Neural cell (in vitro differentiated cells): ENCODE results near the gene NFIA. TPM values are rescaled to one million over a fixed set of nuclear protein-coding genes. Genes with fewer than 3 reads are reported as not detected.
A peak's percentile ranks its signal among the peaks of the same experiment; 100 is the strongest.

ENCODE experiments used
- H2AFZ ChIP-seq: fragments of 200-600, 300-800 bp; sonication (generic), shearing (Covaris generic); 2 replicates; pipeline ENCODE4 v1.6.0; 2014; ENCODE audit warnings: low read depth, mild to moderate bottlenecking, antibody characterized with exemption, low read length, moderate library complexity
- H3F3A ChIP-seq: fragments of 200-600 bp; shearing (Covaris generic); 2 replicates; pipeline ENCODE4 v1.6.1; 2016; ENCODE audit warnings: mild to moderate bottlenecking, moderate library complexity, mixed read lengths, antibody characterized with exemption, low read length; ENCODE audit not compliant: insufficient read depth, poor library complexity, severe bottlenecking
- H3K27ac ChIP-seq: fragments of 200-600, 300-800 bp; sonication (generic), shearing (Covaris generic); 2 replicates; pipeline ENCODE4 v1.5.1; 2014; ENCODE audit warnings: mild to moderate bottlenecking, low read length, moderate library complexity
- H3K27me3 ChIP-seq: fragments of 300-800, 200-600 bp; sonication (generic), shearing (Covaris generic); 2 replicates; pipeline ENCODE4 v1.6.0; 2014; ENCODE audit warnings: mild to moderate bottlenecking, low read depth, low read length, moderate library complexity; ENCODE audit not compliant: insufficient read depth
- H3K36me3 ChIP-seq: fragments of 300-800, 200-600 bp; sonication (generic), shearing (Covaris generic); 2 replicates; pipeline ENCODE4 v1.5.1; 2014; ENCODE audit warnings: mild to moderate bottlenecking, antibody characterized with exemption, low read length, moderate library complexity; ENCODE audit not compliant: insufficient read depth
- H3K4me2 ChIP-seq: fragments of 300-800, 200-600 bp; sonication (generic), shearing (Covaris generic); 2 replicates; pipeline ENCODE4 v1.6.0; 2014; ENCODE audit warnings: mild to moderate bottlenecking, low read length
- H3K4me3 ChIP-seq: fragments of 300-800, 200-600 bp; sonication (generic), shearing (Covaris generic); 2 replicates; pipeline ENCODE4 v1.5.1; 2014; ENCODE audit warnings: mild to moderate bottlenecking, low read length, moderate library complexity
- H3K79me2 ChIP-seq: fragments of 200-600 bp; shearing (Covaris generic); replicated peaks from 2 replicates; pipeline ENCODE4 v1.6.0; 2014; ENCODE audit warnings: mild to moderate bottlenecking, low read length, moderate library complexity; ENCODE audit not compliant: insufficient read depth
- H3K9ac ChIP-seq: fragments of 300-800, 200-600 bp; sonication (generic), shearing (Covaris generic); 2 replicates; pipeline ENCODE4 v1.6.1; 2016; ENCODE audit warnings: mild to moderate bottlenecking, low read length, mixed read lengths
- H3K9me2 ChIP-seq: fragments of 200-600 bp; shearing (Covaris generic); 2 replicates; pipeline ENCODE4 v1.6.1; 2016; ENCODE audit warnings: mild to moderate bottlenecking, low read length, mixed read lengths; ENCODE audit not compliant: insufficient read depth
- H3K9me3 ChIP-seq: fragments of 200-600, 300-800 bp; sonication (generic), shearing (Covaris generic); 2 replicates; pipeline ENCODE4 v1.6.1; 2016; ENCODE audit warnings: mild to moderate bottlenecking, mixed run types, low read length, moderate library complexity, mixed read lengths
- H4K20me1 ChIP-seq: fragments of 200-600 bp; shearing (Covaris generic); 2 replicates; pipeline ENCODE4 v1.6.1; 2016; ENCODE audit warnings: mild to moderate bottlenecking, mixed run types; ENCODE audit not compliant: insufficient read depth
- EP300 ChIP-seq: fragments of 450-650 bp; conservative IDR thresholded peaks from 2 replicates; pipeline ENCODE4 v1.6.1; 2014; ENCODE audit warnings: antibody characterized with exemption, mild to moderate bottlenecking, moderate library complexity; ENCODE audit not compliant: poor library complexity, severe bottlenecking
- MXI1 ChIP-seq: fragments of 450-650 bp; conservative IDR thresholded peaks from 2 replicates; pipeline ENCODE4 v1.6.1; 2014; ENCODE audit warnings: antibody characterized with exemption, mild to moderate bottlenecking; ENCODE audit not compliant: poor library complexity, severe bottlenecking
- POLR2AphosphoS5 ChIP-seq: IDR thresholded peaks from 2 replicates; pipeline ENCODE4 v1.6.1; 2012
- RAD21 ChIP-seq: fragments of 450-650 bp; conservative IDR thresholded peaks from 2 replicates; pipeline ENCODE4 v1.6.1; 2014; ENCODE audit warnings: antibody characterized with exemption, mild to moderate bottlenecking, moderate library complexity
- SMC3 ChIP-seq: fragments of 450-650 bp; conservative IDR thresholded peaks from 2 replicates; pipeline ENCODE4 v1.6.1; 2014; ENCODE audit warnings: antibody characterized with exemption, mild to moderate bottlenecking, moderate library complexity; ENCODE audit not compliant: poor library complexity
- TAF1 ChIP-seq: IDR thresholded peaks from 2 replicates; pipeline ENCODE4 v1.6.1; 2012; ENCODE audit warnings: low read depth
- polyA plus RNA-seq: library from polyadenylated mRNA; depleted of rRNA; stranded (reverse); fragments of >200 nt; gene quantifications from 2 replicates; pipeline ENCODE4 v1.2.3, GENCODE V29; 2014
- TF ChIP-seq, protein P1 (sequence below): IDR thresholded peaks from 2 replicates; pipeline ENCODE4 v1.6.1; 2012; ENCODE audit warnings: borderline replicate concordance
- TF ChIP-seq, protein P2 (sequence below): fragments of 450-650 bp; IDR thresholded peaks from 2 replicates; pipeline ENCODE4 v1.5.1; 2014; ENCODE audit warnings: antibody characterized with exemption, mild to moderate bottlenecking, moderate library complexity; ENCODE audit not compliant: poor library complexity, severe bottlenecking

NFIA gene
- polyA plus RNA-seq, 1 donor from 2014 or later: 0.47 TPM

DNA sequence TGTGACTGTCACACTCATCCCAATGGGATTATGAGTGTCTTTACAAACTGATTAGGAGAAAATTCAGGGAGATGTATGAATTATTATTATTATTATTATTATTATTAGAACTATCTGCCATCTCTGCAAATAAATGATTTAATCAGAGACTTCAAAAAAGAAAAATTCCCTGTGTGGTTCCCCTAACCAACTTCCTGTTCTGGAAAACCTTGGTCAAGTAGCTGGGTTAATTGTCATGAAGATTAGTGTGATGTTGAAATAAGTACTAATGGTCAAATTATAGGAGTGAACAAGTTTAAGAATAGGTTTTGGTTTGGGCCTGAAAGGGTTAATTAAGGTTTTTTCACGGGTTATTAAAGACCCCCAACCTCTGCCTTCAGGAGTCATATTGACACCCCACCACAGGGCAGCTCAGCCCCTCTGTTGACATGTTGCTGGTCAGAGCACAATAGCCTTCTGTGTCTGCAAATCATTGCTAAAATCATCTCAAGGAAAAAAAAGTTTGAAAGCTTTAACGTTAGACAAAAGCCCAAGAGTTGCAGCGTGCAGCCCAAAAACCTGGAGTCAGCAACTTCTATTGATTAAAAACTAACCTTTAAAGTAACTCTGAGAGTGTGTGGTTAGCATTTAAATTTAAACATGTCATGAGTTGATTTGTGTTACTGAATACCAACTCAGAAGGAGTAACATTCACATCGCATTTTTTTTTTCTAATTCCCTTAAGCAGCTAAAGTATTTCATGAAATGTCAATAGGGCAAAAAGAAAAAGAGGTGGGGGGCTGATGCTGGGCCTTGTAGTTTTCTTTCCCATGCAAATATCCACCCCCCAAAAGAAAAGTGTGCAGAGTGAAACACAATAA lies 370.0 kb downstream of the NFIA start:
- Histone ChIP-seq H2AFZ (no peak overlapping the region), H3F3A (no peaks in the 10 kb centered on the region), H3K4me2 (no peak overlapping the region), H3K27ac (no peak overlapping the region), H3K4me3 (no peak overlapping the region), H3K9me2 (no peaks in the 10 kb centered on the region), H4K20me1 (no peaks in the 10 kb centered on the region), H3K27me3 (peaks cover 18% of the 10 kb centered on the region), H3K79me2 (no peaks in the 10 kb centered on the region), H3K36me3 (no peaks in the 10 kb centered on the region), H3K9me3 (no peaks in the 10 kb centered on the region), H3K9ac (no peak overlapping the region)
- TF ChIP-seq TAF1: no peak
- TF ChIP-seq, protein P1, sequence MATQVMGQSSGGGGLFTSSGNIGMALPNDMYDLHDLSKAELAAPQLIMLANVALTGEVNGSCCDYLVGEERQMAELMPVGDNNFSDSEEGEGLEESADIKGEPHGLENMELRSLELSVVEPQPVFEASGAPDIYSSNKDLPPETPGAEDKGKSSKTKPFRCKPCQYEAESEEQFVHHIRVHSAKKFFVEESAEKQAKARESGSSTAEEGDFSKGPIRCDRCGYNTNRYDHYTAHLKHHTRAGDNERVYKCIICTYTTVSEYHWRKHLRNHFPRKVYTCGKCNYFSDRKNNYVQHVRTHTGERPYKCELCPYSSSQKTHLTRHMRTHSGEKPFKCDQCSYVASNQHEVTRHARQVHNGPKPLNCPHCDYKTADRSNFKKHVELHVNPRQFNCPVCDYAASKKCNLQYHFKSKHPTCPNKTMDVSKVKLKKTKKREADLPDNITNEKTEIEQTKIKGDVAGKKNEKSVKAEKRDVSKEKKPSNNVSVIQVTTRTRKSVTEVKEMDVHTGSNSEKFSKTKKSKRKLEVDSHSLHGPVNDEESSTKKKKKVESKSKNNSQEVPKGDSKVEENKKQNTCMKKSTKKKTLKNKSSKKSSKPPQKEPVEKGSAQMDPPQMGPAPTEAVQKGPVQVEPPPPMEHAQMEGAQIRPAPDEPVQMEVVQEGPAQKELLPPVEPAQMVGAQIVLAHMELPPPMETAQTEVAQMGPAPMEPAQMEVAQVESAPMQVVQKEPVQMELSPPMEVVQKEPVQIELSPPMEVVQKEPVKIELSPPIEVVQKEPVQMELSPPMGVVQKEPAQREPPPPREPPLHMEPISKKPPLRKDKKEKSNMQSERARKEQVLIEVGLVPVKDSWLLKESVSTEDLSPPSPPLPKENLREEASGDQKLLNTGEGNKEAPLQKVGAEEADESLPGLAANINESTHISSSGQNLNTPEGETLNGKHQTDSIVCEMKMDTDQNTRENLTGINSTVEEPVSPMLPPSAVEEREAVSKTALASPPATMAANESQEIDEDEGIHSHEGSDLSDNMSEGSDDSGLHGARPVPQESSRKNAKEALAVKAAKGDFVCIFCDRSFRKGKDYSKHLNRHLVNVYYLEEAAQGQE: no peak

DNA sequence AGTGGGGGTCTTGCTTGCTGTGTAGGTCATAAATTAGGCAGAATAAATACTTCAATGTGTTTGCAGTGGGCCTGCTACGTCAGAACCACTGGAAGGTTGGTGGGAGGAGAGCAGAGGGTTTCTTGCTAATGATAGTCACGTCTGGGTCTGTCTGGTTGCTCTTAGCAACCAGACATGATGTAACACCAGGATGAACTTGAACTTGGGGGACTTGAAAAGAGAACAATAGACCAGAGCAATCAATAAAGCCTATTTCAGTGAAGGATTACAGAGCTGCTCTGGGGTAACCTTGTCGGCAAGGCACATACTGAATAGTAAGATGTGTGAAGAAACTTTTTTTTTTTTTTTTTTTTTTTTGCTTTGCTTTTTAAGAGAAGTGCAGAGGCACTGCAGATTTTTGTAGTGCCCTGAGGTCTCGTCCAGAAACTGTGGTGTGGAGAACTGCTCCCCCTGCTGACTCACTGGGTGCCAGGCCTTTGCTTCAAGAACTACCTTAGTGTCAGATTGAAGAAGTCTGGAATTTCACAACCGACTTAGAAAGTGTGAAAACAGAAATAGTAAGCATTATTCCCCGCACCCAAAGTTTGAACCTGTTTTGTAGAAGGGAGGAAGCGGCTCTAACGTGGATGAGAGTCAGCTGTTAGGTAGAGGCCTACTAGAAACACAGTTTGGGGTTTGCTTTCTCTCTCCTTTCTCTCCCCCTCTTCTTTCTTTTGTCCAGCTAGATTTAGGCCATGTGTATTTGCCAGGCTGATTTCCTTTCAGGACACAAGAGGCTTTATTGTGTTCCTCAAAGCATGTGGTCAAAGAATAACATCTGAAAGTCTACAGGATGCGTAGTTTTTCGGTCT lies 371.0 kb downstream of the NFIA start:
- Histone ChIP-seq H3K9me3 (no peaks in the 10 kb centered on the region), H4K20me1 (no peaks in the 10 kb centered on the region), H3K27me3 (peaks cover 20% of the 10 kb centered on the region), H2AFZ (no peak overlapping the region), H3K27ac (no peak overlapping the region), H3K79me2 (no peaks in the 10 kb centered on the region), H3K4me2 (no peak overlapping the region), H3F3A (no peaks in the 10 kb centered on the region), H3K36me3 (no peaks in the 10 kb centered on the region), H3K9ac (no peak overlapping the region), H3K9me2 (no peaks in the 10 kb centered on the region), H3K4me3 (no peak overlapping the region)
- no peak for TF ChIP-seq TAF1
- peak; percentile 72 for TF ChIP-seq RAD21
- TF ChIP-seq EP300: no peak
- TF ChIP-seq, protein P2, sequence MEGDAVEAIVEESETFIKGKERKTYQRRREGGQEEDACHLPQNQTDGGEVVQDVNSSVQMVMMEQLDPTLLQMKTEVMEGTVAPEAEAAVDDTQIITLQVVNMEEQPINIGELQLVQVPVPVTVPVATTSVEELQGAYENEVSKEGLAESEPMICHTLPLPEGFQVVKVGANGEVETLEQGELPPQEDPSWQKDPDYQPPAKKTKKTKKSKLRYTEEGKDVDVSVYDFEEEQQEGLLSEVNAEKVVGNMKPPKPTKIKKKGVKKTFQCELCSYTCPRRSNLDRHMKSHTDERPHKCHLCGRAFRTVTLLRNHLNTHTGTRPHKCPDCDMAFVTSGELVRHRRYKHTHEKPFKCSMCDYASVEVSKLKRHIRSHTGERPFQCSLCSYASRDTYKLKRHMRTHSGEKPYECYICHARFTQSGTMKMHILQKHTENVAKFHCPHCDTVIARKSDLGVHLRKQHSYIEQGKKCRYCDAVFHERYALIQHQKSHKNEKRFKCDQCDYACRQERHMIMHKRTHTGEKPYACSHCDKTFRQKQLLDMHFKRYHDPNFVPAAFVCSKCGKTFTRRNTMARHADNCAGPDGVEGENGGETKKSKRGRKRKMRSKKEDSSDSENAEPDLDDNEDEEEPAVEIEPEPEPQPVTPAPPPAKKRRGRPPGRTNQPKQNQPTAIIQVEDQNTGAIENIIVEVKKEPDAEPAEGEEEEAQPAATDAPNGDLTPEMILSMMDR: peak; percentile 74
- TF ChIP-seq, protein P1: no peak
- TF ChIP-seq MXI1: no peak
- peak; percentile 76 for TF ChIP-seq SMC3
- TF ChIP-seq POLR2AphosphoS5: no peak
